ENCODE measurements around the gene RNF175.

The RNF175 gene

GRCh38 chr4:153785910-153786721 lies 26.3 kb upstream of the RNF175 start:
- DNase-seq (ENCODE audit: low read depth): no peak

- DNase-seq (ENCODE audit: low read depth): no peak
Observed at GRCh38 chr4:153784166-153784699, 24.4 kb upstream of the RNF175 start.

DNA sequence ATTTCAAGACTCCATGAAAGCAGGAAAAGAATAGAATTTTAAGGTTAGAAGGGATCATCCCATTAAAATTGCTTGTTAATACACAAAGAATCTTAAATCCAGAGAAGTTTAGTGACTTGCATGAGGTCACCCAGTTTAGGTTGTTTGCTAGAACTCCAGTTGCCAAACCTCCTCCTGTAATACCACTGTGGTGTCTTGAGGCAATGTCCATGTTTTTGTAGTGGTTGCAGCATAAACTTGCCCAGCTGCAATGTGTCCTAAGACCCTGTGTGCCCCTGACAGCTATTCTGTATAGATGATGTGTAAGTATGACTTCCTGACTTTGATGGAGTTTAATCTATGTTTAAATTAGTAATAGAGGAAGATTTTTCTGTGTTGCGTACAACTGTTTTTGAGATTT lies 22.8 kb upstream of the RNF175 start:
- no peak for DNase-seq (ENCODE audit: low read depth)

- peak; percentile 48 for DNase-seq (ENCODE audit: low read depth)
Observed at GRCh38 chr4:153781717-153782416, 22.0 kb upstream of the RNF175 start.

DNA sequence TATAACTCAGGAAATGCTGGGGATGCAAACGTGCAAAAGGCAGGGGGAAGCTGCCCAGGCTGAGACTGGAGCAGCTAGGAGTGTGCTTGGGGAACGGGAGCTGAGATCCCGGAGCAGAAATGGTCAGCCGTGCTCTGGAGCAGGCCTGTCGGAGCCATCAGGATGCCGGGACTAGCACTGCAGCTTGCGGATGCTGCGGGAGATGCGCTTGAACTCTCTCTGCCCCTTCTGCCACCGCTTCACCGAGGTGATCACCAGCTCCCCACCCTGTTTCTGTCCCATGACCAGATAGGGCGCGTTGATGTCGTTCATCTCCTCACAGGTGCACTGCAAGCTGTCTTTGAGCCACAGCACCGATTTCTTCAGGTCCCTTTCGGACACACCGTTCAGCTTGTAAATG lies 21.5 kb upstream of the RNF175 start:
- no peak for DNase-seq (ENCODE audit: low read depth)

DNA sequence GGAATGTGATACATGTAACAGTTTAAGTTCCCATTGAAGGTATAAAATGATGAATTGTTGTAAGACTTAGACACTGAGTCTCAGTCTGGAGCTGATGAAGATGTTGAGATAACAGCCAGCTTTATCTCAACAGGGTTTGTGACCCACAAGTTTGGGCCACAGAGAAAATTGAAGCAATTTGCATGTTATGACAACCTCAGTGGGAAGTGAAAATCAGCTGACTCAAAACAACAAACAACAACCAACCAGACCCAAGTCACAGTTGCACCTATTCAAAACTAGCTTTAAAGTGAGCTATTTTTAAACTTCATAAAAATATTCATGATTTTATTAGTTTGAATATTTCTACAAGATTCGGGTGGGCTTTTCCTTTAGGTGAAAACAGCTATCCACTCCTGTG lies 21.1 kb upstream of the RNF175 start:
- no peak for DNase-seq (ENCODE audit: low read depth)

DNA sequence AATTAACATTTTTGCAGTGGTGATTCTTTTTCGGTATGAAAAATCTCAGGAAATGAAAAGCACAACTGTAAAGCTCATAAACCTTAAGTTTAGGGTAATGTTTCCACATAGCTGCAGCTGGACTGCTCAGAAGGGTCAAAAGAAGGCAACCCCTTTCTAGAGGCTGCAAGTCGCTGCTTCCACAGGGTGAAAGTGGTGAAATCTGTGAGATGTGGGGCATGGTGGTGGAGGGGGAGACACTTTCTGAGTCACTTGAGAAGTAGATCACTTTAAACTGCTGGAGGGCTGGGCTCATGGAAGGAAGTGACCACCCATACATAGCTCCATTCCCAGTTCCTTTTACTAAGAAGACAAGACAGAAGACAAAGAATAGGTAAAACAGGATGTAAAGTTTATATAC lies 20.4 kb upstream of the RNF175 start:
- DNase-seq (ENCODE audit: low read depth): no peak

DNA sequence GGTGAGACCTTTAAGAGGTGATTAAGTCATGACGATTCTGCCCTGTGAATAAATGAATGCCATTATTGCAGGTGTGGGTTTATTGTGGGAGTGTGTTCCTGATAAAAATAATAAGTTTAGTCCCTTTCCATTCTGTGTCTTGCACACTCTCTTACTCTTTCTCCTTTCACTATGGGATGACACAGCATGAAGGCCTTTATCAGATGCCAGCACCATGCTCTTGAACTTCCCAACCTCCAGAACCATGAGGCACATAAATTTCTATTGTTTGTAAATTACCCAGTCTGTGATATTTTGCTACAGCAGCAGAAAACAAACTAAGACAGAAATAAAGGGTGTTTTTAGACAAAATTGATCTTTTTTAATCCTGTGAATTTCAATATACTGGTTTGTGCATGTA lies 18.6 kb upstream of the RNF175 start:
- no peak for DNase-seq (ENCODE audit: low read depth)

GRCh38 chr4:153777421-153777820 lies 17.6 kb upstream of the RNF175 start:
- DNase-seq (ENCODE audit: low read depth): no peak

DNA sequence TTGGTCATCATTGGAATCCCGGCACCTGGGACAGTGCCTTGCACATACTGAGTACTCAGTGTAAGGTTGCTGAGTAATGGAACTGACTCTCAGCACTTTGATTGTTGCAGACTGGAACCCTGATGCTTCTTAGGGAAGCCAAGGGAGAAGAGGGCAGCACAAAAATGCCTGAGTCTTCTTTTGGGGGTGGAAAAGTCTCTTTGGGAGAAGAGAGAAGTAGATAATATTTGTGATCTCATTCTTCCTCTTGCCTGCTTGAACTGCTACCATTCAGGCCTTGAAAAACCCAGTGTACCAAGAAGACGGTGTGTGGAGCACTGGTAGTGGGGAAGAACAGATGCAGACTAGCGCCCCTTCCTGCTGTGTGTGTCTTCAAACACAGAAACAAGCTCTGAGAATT lies 16.8 kb upstream of the RNF175 start:
- no peak for DNase-seq (ENCODE audit: low read depth)

- no peak for DNase-seq (ENCODE audit: low read depth)
Observed at GRCh38 chr4:153773236-153773690, 13.4 kb upstream of the RNF175 start.

DNA sequence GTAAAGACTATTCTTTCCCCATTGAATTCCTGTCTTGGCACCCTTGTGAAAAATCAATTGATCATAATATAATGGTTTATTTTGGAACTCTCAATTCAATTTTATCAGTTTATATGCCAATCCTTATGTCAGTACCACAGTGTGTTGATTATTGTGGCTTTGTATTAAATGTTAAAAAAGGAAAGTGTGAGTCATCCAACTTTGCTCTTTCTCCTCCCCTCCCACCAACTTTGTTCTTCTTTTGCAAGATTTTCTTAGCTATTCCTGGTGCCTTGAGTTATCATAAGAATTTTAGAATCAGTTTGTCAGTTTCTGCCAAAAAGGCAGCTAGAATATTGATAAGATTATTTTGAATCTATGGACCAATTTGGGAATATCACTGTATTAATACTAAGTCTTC lies 11.2 kb upstream of the RNF175 start:
- DNase-seq (ENCODE audit: low read depth): no peak

DNA sequence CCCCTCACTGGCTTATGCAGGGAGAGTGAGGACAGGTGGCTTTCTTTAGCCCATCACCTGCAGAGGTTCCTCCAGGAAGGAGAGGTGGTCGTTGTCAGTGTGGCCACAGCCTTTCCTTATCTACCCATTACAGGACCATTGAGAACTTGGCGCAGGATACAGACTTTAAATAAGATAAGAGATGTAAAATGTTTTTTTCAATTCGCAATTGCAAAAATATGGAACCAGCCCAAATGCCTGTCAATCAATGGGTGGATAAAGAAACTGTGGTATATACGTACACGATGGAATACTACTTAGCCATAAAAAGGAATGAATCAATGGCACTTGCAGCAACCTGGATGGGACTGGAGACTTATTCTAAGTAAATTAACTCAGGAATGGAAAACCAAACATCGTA lies 6.9 kb upstream of the RNF175 start:
- no peak for DNase-seq (ENCODE audit: low read depth)

DNA sequence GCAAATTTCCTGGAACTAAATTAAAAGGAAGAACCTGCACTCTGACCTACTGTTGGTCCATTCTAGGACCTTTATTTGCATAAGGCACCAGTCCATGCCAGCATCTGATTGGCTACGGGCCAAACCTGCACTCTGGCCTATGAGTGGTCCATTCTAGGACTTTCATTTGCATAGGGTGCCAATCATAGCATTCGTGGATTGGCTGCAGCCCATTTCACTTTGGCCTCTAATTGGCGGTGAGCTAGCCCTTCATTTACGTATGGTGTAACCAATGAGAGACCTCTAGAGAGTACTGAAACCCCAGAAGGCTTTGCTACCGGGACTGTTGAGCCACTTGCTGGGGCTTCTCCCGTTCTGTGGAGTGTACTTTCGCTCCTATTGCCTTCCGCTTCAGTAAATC lies 6.1 kb upstream of the RNF175 start:
- DNase-seq (ENCODE audit: low read depth): no peak

GRCh38 chr4:153764601-153765368 lies 5.0 kb upstream of the RNF175 start:
- DNase-seq (ENCODE audit: low read depth): no peak

GRCh38 chr4:153763404-153763803 lies 3.6 kb upstream of the RNF175 start:
- no peak for DNase-seq (ENCODE audit: low read depth)

- no peak for DNase-seq (ENCODE audit: low read depth)
Observed at GRCh38 chr4:153758688-153759406, 977 bp downstream of the RNF175 start.

GRCh38 chr4:153758136-153758535 lies 1.7 kb downstream of the RNF175 start:
- DNase-seq (ENCODE audit: low read depth): no peak

DNA sequence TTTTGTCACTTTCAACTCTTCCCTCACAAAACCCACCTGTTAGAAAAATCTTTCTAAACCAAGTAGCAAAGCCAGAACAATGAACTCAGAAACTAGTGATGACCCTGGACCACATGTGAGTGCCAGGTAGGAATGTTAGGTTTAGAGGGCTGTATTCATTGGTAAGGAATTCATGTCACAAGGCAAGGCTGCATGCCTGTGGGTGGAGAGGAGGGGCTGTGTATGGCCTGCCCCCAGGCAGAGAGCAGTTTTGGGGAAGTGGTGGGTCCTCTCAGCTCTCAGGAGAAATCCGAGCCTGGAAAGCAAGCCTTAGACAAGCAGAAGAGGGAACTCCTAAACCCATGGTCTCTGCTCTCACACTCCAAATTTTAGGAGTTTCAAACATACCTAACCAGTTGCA lies 2.4 kb downstream of the RNF175 start:
- DNase-seq (ENCODE audit: low read depth): no peak

DNA sequence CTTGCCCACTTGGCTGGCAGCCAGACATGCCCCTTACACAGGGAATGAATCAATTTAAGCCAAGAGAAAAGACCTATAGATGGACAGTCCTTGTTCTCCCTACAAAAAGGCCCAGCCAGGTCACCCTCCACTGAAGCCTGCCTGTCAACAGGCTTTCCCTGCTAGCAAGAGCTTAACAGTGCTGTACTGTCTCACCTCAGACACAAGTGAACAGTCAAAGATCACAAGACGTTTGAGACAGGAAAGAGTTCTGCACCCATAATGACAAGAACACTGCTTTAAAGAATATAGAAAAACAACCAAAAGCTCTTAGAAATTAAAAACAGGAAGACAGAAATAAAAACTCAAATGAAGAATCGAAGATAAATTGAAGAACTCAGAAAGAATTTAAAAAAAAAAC lies 4.6 kb downstream of the RNF175 start:
- no peak for DNase-seq (ENCODE audit: low read depth)

- peak; percentile 46 for DNase-seq (ENCODE audit: low read depth)
Observed at GRCh38 chr4:153750197-153750817, 9.5 kb downstream of the RNF175 start.

Measured in HS-5 (cell line).